HAP-1 (cell line): ENCODE measurements around the gene FNDC8.

Experiments used
- DNase-seq, 2 experiments: peaks; one replicate each; pipeline ENCODE4 v3.0.0-alpha.2; 2016 to 2020; ENCODE audit warnings: low spot score in 2 of 2
- H3K27me3 ChIP-seq: fragments of 250-450 bp; sonication (Bioruptor Pico); 2 replicates; pipeline ENCODE4 v1.5.1; 2020; ENCODE audit warnings: low read depth, mild to moderate bottlenecking, moderate library complexity
- H3K36me3 ChIP-seq: fragments of 250-450 bp; sonication (Bioruptor Pico); replicated peaks from 2 replicates; pipeline ENCODE4 v1.5.1; 2020; ENCODE audit warnings: mild to moderate bottlenecking
- H3K4me1 ChIP-seq: fragments of 250-450 bp; sonication (Bioruptor Pico); 2 replicates; pipeline ENCODE4 v1.5.1; 2020; ENCODE audit warnings: mild to moderate bottlenecking
- H3K4me3 ChIP-seq: fragments of 250-450 bp; sonication (Bioruptor Pico); 2 replicates; pipeline ENCODE4 v1.5.1; 2020; ENCODE audit warnings: mild to moderate bottlenecking, moderate library complexity
- H3K9me3 ChIP-seq: fragments of 250-450 bp; sonication (Bioruptor Pico); 2 replicates; pipeline ENCODE4 v1.5.1; 2020; ENCODE audit warnings: mild to moderate bottlenecking, moderate library complexity
- in situ Hi-C: fragments of 300-500 bp; cut with MboI; formaldehyde crosslinking; loops from 3 replicates; pipeline ENCODE4 v1.14.3; 2020; ENCODE audit warnings: low sequenced_read_pairs, inconsistent platforms, mixed read lengths

FNDC8 gene

DNA sequence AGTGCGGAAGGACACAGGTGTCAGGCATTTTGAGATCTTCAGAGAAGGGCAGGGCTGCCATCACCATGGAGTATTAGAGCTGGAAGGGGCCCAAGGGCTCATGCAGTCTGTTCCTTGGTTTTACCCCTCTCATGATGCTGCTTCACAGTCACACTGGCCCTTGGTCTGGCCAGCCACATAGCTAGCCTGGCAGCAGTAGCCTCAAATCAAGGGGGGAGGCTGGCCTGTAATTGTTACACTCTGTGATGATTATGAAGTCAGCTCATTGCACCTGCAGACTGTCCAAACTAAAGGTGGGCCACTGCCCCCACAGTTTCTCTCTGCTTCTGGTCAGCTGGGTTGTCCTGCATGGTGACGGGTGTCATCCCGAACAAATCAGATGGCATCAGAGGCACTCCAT is at the start of gene FNDC8:
TSS of gene FNDC8 (plus strand) at position 301 of the 400 bp plus-strand sequence. CDS start at position 380, 79 bp downstream.
- DNase-seq, result no peak
- no peak within 1 kb of the TSS for H3K4me3 ChIP-seq
- peaks cover 7% of the 10 kb centered on the region; the same call in 1 of the 2 replicates for H3K4me1 ChIP-seq
- no peaks in the 10 kb centered on the region; the same call in 1 of the 2 replicates for H3K36me3 ChIP-seq
- in situ Hi-C loops, result loop anchor here (5.0 to 10.0 kb wide), 3 partner anchors 124 to 697 kb away; no protein-coding TSS in a partner anchor
- H3K9me3 ChIP-seq, result no peaks in the 10 kb centered on the region
- H3K27me3 ChIP-seq, result no peaks in the 10 kb centered on the region

DNA sequence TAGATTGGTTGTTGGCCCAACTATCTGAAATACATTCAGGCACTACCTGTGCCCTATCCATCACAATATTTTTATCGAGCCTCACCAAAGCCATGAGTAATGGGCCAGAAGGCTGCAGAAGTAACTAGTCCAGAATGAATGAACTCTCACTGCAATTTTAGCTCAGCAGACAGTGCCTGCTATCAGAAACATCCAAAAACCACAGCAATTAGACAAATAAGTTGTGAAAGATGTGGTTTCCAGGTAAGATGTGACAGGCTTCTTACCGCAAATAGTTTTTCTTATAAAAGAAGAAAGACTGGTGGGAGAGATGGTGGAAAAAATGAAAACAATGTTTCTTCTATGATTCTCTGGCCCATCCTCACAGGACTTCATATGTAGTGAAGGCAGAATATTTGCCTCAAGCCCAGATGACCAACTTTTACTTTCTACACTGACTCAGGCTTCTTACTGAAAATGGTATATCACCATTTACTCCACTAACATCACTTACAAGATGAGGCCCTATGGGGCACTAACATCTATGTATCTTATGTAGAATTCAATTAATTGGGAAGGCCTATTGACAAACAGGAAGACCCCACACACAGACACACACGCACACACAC is 48.1 kb upstream of the FNDC8 start:
- Histone ChIP-seq H3K36me3 (peaks cover 4% of the 10 kb centered on the region; the same call in 1 of the 2 replicates), H3K9me3 (no peaks in the 10 kb centered on the region), H3K27me3 (no peaks in the 10 kb centered on the region), H3K4me1 (no peaks in the 10 kb centered on the region), H3K4me3 (no peak overlapping the region)
- no peak for DNase-seq
- in situ Hi-C loops, result no loop called here

DNA sequence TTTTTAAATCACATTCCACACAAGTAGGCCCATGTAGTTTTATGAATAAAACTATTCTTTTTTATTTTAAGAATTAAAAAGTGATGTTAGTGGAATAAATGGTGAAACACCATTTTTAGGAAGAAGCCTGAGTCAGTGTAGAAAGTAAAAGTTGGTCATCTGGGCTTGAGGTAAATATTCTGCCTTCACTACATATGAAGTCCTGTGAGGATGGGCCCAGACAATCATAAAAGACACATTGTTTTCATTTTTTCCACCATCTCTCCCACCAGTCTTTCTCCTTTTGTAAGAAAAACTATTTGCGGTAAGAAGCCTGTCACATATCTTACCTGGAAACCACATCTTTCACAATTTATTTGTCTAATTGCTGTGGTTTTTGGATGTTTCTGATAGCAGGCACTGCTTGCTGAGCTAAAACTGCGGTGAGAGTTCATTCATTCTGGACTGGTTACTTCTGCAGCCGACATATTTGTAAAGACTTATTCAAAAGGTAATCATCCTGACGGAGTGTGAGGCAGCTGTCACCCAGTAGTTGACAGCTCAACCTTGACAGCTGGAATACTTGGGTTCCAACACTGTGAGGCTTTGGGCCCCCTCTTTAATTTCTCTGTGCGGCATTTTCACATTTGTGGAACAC is 47.3 kb upstream of the FNDC8 start:
- peaks cover 4% of the 10 kb centered on the region; the same call in 1 of the 2 replicates for H3K36me3 ChIP-seq
- in situ Hi-C loops, result no loop called here
- H3K4me1 ChIP-seq, result no peaks in the 10 kb centered on the region

DNA sequence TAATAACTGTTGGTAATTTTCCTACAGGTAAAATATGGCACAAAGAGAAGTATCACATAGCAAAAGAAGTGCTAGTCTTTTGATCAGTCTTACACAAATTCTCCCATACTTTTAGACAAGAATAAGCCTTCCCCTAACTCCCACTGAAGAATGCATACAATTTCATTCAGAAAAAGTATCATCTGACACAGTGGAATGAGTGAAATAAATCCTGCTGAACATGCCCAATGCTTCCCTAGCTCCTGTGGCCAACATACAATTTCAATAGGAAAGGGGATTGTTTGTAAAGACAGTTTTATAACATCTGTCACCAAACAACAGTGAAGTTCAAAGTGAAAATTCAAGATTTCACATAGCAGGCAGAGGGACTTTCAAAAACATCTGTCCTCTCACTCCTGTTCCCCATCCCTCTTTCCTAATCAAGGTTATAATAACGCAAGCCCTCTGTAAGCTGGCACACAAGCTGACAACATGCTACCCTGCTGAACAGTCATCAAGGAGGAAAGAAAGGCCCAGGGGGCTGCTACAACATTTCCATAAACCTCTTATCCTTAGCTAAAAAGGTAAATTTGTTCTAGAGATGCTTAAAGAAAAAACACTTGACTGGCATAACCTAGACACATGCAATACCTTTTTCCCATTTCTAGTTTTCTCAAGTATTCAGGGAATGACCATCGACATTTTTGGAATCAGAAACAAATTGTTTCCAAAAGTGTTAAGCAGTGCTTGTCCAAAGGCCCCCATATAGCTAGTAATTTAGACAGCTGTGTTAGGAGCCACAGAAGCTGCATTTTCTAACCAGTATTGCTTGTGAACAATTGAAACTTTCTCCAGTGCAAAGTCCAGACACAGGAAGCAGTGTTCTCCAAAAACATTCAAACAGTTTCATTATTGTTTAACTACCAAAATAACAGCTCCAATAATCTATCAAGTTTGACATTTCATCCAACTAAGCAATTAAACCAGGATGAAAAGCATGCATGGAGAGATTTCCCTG is 46.4 kb upstream of the FNDC8 start:
- DNase-seq, result no peak
- no peaks in the 10 kb centered on the region for H3K36me3 ChIP-seq
- in situ Hi-C loops, result no loop called here

More for the DNA sequence above, 47.3 kb upstream of the FNDC8 start:
- Histone ChIP-seq H3K27me3 (no peaks in the 10 kb centered on the region), H3K4me3 (no peak overlapping the region), H3K9me3 (no peaks in the 10 kb centered on the region)
- DNase-seq, result no peak

DNA sequence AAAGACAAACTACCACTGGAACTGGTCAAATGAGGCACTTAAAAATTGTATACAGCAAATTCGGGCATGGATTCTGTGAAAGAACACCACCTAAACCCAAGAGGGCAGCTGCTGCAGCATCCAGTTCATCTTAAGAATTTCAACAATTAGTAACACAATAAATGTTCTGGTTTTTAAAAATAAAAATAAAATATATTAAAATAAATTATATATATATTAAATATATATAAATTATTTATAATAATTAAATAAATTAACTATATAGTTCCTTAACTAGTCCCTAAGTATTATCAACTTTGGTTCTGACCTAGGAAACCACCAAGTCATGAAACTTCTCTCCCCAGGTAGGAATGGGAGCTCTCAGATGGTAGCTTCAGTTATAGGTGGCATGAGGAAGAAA is 44.5 kb upstream of the FNDC8 start:
- DNase-seq, result no peak
- H3K27me3 ChIP-seq, result no peaks in the 10 kb centered on the region
- no peaks in the 10 kb centered on the region for H3K9me3 ChIP-seq
- no peaks in the 10 kb centered on the region for H3K36me3 ChIP-seq
- H3K4me3 ChIP-seq, result no peak overlapping the region
- in situ Hi-C loops, result no loop called here
- H3K4me1 ChIP-seq, result peaks cover 22% of the 10 kb centered on the region

More for the DNA sequence above, 46.4 kb upstream of the FNDC8 start:
- Histone ChIP-seq H3K27me3 (no peaks in the 10 kb centered on the region), H3K4me1 (peaks cover 4% of the 10 kb centered on the region), H3K4me3 (no peak overlapping the region), H3K9me3 (no peaks in the 10 kb centered on the region)

DNA sequence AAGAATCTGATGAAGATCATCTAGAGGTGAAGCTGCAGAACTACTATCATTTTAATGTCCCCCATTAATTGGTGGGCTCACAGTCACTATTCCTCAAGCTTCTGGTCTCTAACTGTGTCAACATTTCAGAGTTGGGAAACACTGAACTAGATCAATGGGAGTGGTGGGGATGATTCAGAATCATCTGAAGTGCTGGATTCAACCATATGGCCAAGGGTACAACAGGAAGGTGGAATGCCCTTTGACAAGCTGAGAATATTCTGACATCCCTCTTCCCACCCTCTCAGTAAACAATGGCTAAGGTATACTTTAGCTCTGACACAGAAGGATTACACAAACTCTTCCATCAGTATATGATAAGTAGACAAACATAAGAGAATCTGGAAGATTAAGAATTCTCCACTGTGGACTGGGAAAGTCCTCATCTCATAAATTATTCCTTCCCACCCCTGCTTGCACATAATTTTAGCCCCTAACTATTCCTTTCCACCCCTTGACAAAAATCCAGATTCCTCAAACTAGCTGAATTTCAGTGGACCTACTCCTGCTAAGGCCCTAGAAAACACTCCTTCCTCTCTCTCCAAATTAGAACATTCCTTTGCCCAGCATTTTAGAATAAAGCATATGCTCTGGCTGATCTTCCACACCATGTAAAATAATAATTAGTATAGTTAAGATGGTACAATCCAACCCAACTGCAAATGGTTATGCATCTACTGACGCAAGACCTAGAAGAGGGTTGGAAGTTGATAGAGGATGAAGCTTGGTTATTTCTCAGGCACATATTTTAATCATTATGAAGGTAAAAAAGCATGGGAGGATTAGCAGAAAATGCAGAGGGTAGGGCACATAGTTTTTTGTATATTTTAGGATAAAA is 41.6 kb upstream of the FNDC8 start:
- no peaks in the 10 kb centered on the region for H3K36me3 ChIP-seq
- H3K9me3 ChIP-seq, result no peaks in the 10 kb centered on the region
- no peak for DNase-seq
- in situ Hi-C loops, result loop anchor here (10.0 kb wide), 1 partner anchor 95 kb away; the partner anchor contains the start of gene LIG3
- H3K4me1 ChIP-seq, result peaks cover 41% of the 10 kb centered on the region
- H3K4me3 ChIP-seq, result no peak overlapping the region
- no peaks in the 10 kb centered on the region for H3K27me3 ChIP-seq

DNA sequence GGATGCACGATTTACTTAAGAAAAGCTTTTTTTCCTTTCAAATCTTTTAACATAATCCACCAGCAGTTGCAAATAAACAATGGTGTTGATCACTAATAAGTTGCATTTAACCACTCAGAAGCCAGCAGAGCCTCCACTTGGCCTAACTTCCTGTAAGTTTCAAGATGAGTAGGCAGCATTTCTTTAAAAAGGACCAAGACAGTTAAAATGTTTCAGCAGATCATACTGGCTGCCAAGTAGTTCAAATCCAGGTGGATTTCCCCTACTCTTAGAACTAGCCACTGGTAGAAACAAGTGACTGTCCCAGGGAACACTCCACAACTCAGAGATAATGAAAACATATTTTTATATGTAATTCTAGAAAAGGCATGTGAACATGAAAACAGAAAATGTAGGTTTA is 40.9 kb upstream of the FNDC8 start:
- in situ Hi-C loops, result loop anchor here (10.0 kb wide), 1 partner anchor 96 kb away; the partner anchor contains the start of gene LIG3
- H3K4me1 ChIP-seq, result peaks cover 49% of the 10 kb centered on the region
- no peaks in the 10 kb centered on the region for H3K9me3 ChIP-seq
- no peaks in the 10 kb centered on the region for H3K27me3 ChIP-seq
- no peak overlapping the region for H3K4me3 ChIP-seq
- no peak for DNase-seq
- H3K36me3 ChIP-seq, result no peaks in the 10 kb centered on the region

DNA sequence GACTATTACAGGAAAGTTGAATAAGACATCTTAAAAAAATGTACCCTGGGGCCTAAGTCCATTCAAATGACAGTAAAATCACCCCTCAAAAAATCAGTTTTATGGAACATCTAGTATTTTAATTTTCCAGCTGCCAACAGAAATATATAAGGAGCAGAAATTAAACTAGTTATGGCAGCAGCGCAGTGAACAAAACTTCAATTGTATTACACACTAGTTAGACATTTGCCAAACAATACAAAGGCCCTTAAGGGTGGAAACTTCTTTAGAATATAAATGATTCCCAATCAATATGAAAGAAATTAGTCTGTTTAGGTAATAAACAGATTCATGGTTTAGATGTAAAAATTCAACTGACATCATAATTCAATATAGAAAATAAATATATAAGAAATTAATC is 39.8 kb upstream of the FNDC8 start:
- peak in 1 of 2 experiments; percentile 86 for DNase-seq
- no peak overlapping the region for H3K4me3 ChIP-seq
- H3K27me3 ChIP-seq, result no peaks in the 10 kb centered on the region
- H3K9me3 ChIP-seq, result no peaks in the 10 kb centered on the region
- in situ Hi-C loops, result loop anchor here (10.0 kb wide), 1 partner anchor 97 kb away; the partner anchor contains the start of gene LIG3
- no peaks in the 10 kb centered on the region for H3K36me3 ChIP-seq
- peaks cover 60% of the 10 kb centered on the region for H3K4me1 ChIP-seq

DNA sequence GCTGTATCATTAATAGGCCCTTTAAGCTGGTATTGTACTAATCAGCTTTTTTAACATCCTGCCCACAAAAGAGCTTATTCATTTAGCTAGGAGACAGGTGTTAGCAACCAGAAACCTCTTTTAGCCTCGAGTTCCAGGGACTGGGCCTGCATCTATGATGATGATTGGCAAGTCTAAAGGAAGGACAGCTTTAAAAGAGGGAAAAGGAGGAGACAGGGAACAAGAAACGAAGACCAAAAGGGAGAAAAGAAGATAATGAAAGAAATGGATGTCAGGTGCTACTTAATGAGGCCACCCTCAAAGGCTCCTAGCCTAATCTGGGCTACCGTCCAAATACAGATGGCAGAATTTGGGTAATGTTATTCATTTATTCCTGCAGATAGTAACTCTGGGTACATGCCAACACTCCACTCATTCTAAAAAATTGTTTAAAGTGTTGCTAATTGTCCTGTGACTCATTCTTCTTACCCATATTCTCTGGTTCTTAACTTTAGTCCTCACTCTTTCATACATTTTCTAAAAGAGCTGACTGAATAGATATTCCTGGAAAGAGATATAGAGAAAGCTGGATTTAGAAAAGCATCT is 39.2 kb upstream of the FNDC8 start:
- peaks cover 65% of the 10 kb centered on the region for H3K4me1 ChIP-seq
- H3K27me3 ChIP-seq, result no peaks in the 10 kb centered on the region
- H3K9me3 ChIP-seq, result no peaks in the 10 kb centered on the region
- H3K4me3 ChIP-seq, result no peak overlapping the region
- DNase-seq, result peak; percentile 57 to 78
- in situ Hi-C loops, result loop anchor here (10.0 kb wide), 1 partner anchor 97 kb away; the partner anchor contains the start of gene LIG3
- no peaks in the 10 kb centered on the region for H3K36me3 ChIP-seq

DNA sequence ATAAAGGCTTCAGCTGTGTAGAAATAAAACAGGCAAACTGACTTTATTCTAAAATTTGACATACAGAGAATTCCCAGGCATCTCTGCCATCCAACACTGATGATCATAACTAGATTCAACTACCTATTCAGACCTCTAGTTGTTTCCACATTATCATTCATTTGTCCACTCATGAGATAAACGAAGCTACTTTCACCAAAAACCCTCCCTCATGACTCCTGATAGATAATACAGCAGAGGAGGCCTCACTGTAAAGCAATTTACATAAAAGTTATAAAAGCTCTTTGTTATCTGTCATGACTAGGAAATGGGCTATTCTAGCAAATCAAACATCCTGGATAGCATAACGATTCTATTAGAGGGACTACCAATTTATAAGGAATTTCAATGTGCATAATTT is 38.3 kb upstream of the FNDC8 start:
- in situ Hi-C loops, result loop anchor here (10.0 kb wide), 1 partner anchor 98 kb away; the partner anchor contains the start of gene LIG3
- no peak for DNase-seq
- no peaks in the 10 kb centered on the region for H3K27me3 ChIP-seq
- H3K36me3 ChIP-seq, result no peaks in the 10 kb centered on the region
- H3K9me3 ChIP-seq, result no peaks in the 10 kb centered on the region
- H3K4me3 ChIP-seq, result no peak overlapping the region
- H3K4me1 ChIP-seq, result peaks cover 71% of the 10 kb centered on the region

DNA sequence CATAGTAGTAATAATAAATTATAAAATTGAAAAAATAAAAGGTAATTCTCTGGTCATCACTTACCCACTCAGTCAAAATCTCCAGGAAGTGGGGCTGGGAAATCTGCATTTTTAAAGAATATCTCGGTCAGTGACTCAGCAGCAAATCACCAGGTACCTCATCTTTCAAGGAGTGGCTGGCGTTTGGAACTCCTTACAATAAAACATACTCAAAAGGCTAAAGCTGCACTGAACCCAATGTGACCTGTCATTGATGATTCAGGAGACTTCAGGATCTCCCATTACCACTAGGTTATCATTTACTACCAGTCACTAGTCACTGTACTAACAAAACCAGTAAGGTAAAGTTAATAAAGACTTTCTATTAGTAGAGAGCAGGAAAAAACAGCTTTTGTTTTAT is 36.4 kb upstream of the FNDC8 start:
- Histone ChIP-seq H3K27me3 (no peaks in the 10 kb centered on the region), H3K4me3 (no peak overlapping the region), H3K9me3 (no peaks in the 10 kb centered on the region), H3K4me1 (peaks cover 73% of the 10 kb centered on the region), H3K36me3 (no peaks in the 10 kb centered on the region)
- in situ Hi-C loops, result loop anchor here (10.0 kb wide), 1 partner anchor 100 kb away; the partner anchor contains the start of gene LIG3
- peak in 1 of 2 experiments; percentile 40 for DNase-seq

DNA sequence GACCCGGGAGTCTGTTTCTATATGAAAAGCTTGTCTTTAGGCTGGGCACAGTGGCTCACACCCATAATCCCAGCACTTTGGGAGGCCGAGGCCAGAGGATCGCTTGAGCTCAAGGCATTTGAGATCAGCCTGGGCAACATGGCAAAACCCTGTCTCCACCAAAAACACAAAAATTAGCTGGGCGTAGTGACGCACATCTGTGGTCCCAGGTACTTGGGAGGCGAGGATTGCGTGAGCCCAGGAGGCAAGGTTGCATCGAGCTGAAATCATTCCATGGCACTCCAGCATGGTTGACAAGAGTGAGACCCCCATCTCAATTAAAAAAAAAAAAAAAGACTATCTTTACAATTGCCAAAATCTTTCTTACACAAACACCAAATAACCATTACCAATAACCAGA is 35.3 kb upstream of the FNDC8 start:
- Histone ChIP-seq H3K4me3 (no peak overlapping the region), H3K36me3 (no peaks in the 10 kb centered on the region), H3K4me1 (peaks cover 61% of the 10 kb centered on the region), H3K27me3 (no peaks in the 10 kb centered on the region), H3K9me3 (no peaks in the 10 kb centered on the region)
- no peak for DNase-seq
- in situ Hi-C loops, result loop anchor here (10.0 kb wide), 1 partner anchor 101 kb away; the partner anchor contains the start of gene LIG3
